Daoy (cell line): ENCODE results near the gene RAB23. TPM values are rescaled to one million over a fixed set of nuclear protein-coding genes. Genes with fewer than 3 reads are reported as not detected.
"Not testable (repeated sequence)": the region's sequence is repeated elsewhere in the genome, so short reads cannot be mapped to it uniquely, and the experiment has no call there.

ENCODE experiments used
- DNase-seq: peaks from one replicate; pipeline ENCODE4 v3.0.0-alpha.2; 2015; ENCODE audit warnings: low read depth
- total RNA-seq: library from RNA; depleted of rRNA; stranded (reverse); fragments of >200 nt; shearing (Covaris generic); gene quantifications from 2 replicates; pipeline ENCODE4 v1.2.3, GENCODE V29; 2014

Gene RAB23
- total RNA-seq, 1 experiment from 2014 or later, result 26.4 TPM

- DNase-seq, result not testable (repeated sequence)
Observed at GRCh38 chr6:57243526-57243925, 21.4 kb upstream of the RAB23 start.

- DNase-seq, result no peak
Observed at GRCh38 chr6:57242505-57242904, 20.4 kb upstream of the RAB23 start.

- DNase-seq, result no peak
Observed at GRCh38 chr6:57226221-57226620, 4.1 kb upstream of the RAB23 start.

- DNase-seq, result peak; percentile 12
Observed at GRCh38 chr6:57224769-57225515, 2.8 kb upstream of the RAB23 start.

- no peak for DNase-seq
Observed at GRCh38 chr6:57222743-57223077, 603 bp upstream of the RAB23 start.

- DNase-seq, result peak; percentile 78
Observed at GRCh38 chr6:57221191-57221935, 744 bp downstream of the RAB23 start.

- DNase-seq, result no peak
Observed at GRCh38 chr6:57220083-57220703, 1.9 kb downstream of the RAB23 start.

GRCh38 chr6:57217270-57217669 is 4.8 kb downstream of the RAB23 start:
- no peak for DNase-seq

GRCh38 chr6:57216235-57217101 is 5.6 kb downstream of the RAB23 start:
- DNase-seq, result peak; percentile 40

- DNase-seq, result no peak
Observed at GRCh38 chr6:57215260-57215659, 6.8 kb downstream of the RAB23 start.

GRCh38 chr6:57210060-57210459 is 12.0 kb downstream of the RAB23 start:
- DNase-seq, result no peak

GRCh38 chr6:57209030-57209429 is 13.1 kb downstream of the RAB23 start:
- DNase-seq, result no peak

GRCh38 chr6:57207872-57208271 is 14.2 kb downstream of the RAB23 start:
- DNase-seq, result no peak

GRCh38 chr6:57207141-57207540 is 15.0 kb downstream of the RAB23 start:
- peak; percentile 35 for DNase-seq

GRCh38 chr6:57205550-57206328 is 16.4 kb downstream of the RAB23 start:
- no peak for DNase-seq

GRCh38 chr6:57201718-57202117 is 20.4 kb downstream of the RAB23 start:
- no peak for DNase-seq

GRCh38 chr6:57198926-57199636 is 23.0 kb downstream of the RAB23 start:
- no peak for DNase-seq

GRCh38 chr6:57195457-57195856 is 26.6 kb downstream of the RAB23 start:
- no peak for DNase-seq

GRCh38 chr6:57193177-57193576 is 28.9 kb downstream of the RAB23 start:
- DNase-seq, result no peak

- no peak for DNase-seq
Observed at GRCh38 chr6:57190140-57190539, 32.0 kb downstream of the RAB23 start.
